ENCODE measurements around the gene RBMX. TPM values are rescaled to one million over a fixed set of nuclear protein-coding genes. Genes with fewer than 3 reads are reported as not detected.
"Not testable (repeated sequence)": the region's sequence is repeated elsewhere in the genome, so short reads cannot be mapped to it uniquely, and the experiment has no call there.

Gene RBMX
- polyA plus RNA-seq (2013, experiment 1 of 2): 323 TPM
- polyA plus RNA-seq (2013, experiment 2 of 2): 346 TPM

- 0% methylated on average over 6 of the region's 34 CpGs; no CpG with 5 or more reads in 1 of the 2 experiments for WGBS, 2 experiments (ENCODE audit: insufficient coverage in 2 of 2)
- peaks cover 33% of the 10 kb centered on the region for H3K36me3 ChIP-seq (ENCODE audit: control insufficient read depth, insufficient read depth, low read length)
- H3K4me3 ChIP-seq (ENCODE audit: extremely low read depth, insufficient read depth, low read length, poor library complexity, severe bottlenecking): peak within 1 kb of the TSS; percentile 69
- H3K4me1 ChIP-seq (ENCODE audit: control insufficient read depth, insufficient read depth, low read length, poor library complexity, severe bottlenecking): no peaks in the 10 kb centered on the region
- H3K9me3 ChIP-seq (ENCODE audit: control insufficient read depth, low read length): no peaks in the 10 kb centered on the region
- H3K27ac ChIP-seq (ENCODE audit: low read depth, low read length, severe bottlenecking): peak within 1 kb of the TSS; percentile 89
Measured at GRCh38 chrX:136880452-136881013, at the start of gene RBMX. RBMX (minus strand) TSS chrX:136880725; CDS start chrX:136879427, 1,298 bp downstream.

DNA sequence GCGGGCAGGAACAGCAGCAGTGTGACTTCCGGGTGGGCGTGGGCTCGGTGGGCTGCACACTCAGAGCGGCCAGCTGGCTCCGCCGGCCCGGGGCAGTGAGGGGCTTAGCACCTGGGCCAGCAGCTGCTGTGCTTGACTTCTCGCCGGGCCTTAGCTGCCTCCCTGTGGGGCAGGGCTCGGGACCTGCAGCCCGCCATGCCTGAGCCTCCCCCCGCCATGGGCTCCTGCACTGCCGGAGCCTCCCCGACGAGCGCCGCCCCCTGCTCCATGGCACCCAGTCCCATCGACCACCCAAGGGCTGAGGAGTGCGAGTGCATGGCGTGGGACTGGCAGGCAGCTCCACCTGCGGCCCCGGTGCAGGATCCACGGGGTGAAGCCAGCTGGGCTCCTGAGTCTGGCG is 40.9 kb upstream of the RBMX start:
- H3K4me3 ChIP-seq (ENCODE audit: extremely low read depth, insufficient read depth, low read length, poor library complexity, severe bottlenecking); H3K27ac ChIP-seq (ENCODE audit: low read depth, low read length, severe bottlenecking); H3K4me1 ChIP-seq (ENCODE audit: control insufficient read depth, insufficient read depth, low read length, poor library complexity, severe bottlenecking); H3K36me3 ChIP-seq (ENCODE audit: control insufficient read depth, insufficient read depth, low read length); H3K9me3 ChIP-seq (ENCODE audit: control insufficient read depth, low read length): not testable (repeated sequence)
- 100% methylated on average over 6 of the region's 25 CpGs for WGBS, 2 experiments (ENCODE audit: insufficient coverage in 2 of 2)

- no peaks in the 10 kb centered on the region for H3K4me1 ChIP-seq (ENCODE audit: control insufficient read depth, insufficient read depth, low read length, poor library complexity, severe bottlenecking)
- no peak overlapping the region for H3K27ac ChIP-seq (ENCODE audit: low read depth, low read length, severe bottlenecking)
- no peak overlapping the region for H3K4me3 ChIP-seq (ENCODE audit: extremely low read depth, insufficient read depth, low read length, poor library complexity, severe bottlenecking)
- H3K9me3 ChIP-seq (ENCODE audit: control insufficient read depth, low read length): no peaks in the 10 kb centered on the region
- peaks cover 4% of the 10 kb centered on the region for H3K36me3 ChIP-seq (ENCODE audit: control insufficient read depth, insufficient read depth, low read length)
Measured at GRCh38 chrX:136920001-136920400, 39.5 kb upstream of the RBMX start.

DNA sequence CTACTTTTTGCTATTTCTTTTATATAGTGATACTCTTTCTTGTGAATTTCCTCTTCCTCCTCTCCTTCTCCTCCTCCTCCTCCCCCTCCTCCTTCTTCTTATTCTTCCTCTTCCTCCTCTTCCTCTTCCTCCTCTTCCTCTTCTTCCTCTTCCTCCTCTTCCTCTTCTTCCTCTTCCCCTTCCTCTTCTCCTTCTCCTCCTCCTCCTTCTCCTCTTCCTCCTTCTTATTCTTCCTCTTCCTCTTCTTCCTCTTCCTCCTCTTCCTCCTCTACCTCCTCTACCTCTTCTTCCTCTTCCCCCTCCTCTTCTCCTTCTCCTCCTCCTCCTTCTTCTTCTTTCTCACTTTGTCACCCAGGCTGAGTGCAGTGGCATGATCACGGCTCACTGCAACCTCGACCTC is 36.3 kb upstream of the RBMX start:
- Histone ChIP-seq H3K4me1 (ENCODE audit: control insufficient read depth, insufficient read depth, low read length, poor library complexity, severe bottlenecking) (no peaks in the 10 kb centered on the region), H3K4me3 (ENCODE audit: extremely low read depth, insufficient read depth, low read length, poor library complexity, severe bottlenecking) (no peak overlapping the region), H3K36me3 (ENCODE audit: control insufficient read depth, insufficient read depth, low read length) (no peaks in the 10 kb centered on the region), H3K27ac (ENCODE audit: low read depth, low read length, severe bottlenecking) (no peak overlapping the region), H3K9me3 (ENCODE audit: control insufficient read depth, low read length) (no peaks in the 10 kb centered on the region)
- 90% methylated on average over 2 of the region's 2 CpGs; no CpG with 5 or more reads in 1 of the 2 experiments for WGBS, 2 experiments (ENCODE audit: insufficient coverage in 2 of 2)

- not testable (repeated sequence) for H3K27ac ChIP-seq (ENCODE audit: low read depth, low read length, severe bottlenecking); H3K4me1 ChIP-seq (ENCODE audit: control insufficient read depth, insufficient read depth, low read length, poor library complexity, severe bottlenecking); H3K36me3 ChIP-seq (ENCODE audit: control insufficient read depth, insufficient read depth, low read length); H3K9me3 ChIP-seq (ENCODE audit: control insufficient read depth, low read length); H3K4me3 ChIP-seq (ENCODE audit: extremely low read depth, insufficient read depth, low read length, poor library complexity, severe bottlenecking)
- no CpG with 5 or more reads among the region's 7 CpGs for WGBS, 2 experiments (ENCODE audit: insufficient coverage in 2 of 2)
Measured at GRCh38 chrX:136911661-136912060, 31.1 kb upstream of the RBMX start.

GRCh38 chrX:136911253-136911652 is 30.7 kb upstream of the RBMX start:
- H3K4me3 ChIP-seq (ENCODE audit: extremely low read depth, insufficient read depth, low read length, poor library complexity, severe bottlenecking): no peak overlapping the region
- no peaks in the 10 kb centered on the region for H3K4me1 ChIP-seq (ENCODE audit: control insufficient read depth, insufficient read depth, low read length, poor library complexity, severe bottlenecking)
- 75 to 91% methylated on average over 1 of the region's 3 CpGs for WGBS, 2 experiments (ENCODE audit: insufficient coverage in 2 of 2)
- no peak overlapping the region for H3K27ac ChIP-seq (ENCODE audit: low read depth, low read length, severe bottlenecking)
- H3K9me3 ChIP-seq (ENCODE audit: control insufficient read depth, low read length): no peaks in the 10 kb centered on the region
- no peaks in the 10 kb centered on the region for H3K36me3 ChIP-seq (ENCODE audit: control insufficient read depth, insufficient read depth, low read length)

DNA sequence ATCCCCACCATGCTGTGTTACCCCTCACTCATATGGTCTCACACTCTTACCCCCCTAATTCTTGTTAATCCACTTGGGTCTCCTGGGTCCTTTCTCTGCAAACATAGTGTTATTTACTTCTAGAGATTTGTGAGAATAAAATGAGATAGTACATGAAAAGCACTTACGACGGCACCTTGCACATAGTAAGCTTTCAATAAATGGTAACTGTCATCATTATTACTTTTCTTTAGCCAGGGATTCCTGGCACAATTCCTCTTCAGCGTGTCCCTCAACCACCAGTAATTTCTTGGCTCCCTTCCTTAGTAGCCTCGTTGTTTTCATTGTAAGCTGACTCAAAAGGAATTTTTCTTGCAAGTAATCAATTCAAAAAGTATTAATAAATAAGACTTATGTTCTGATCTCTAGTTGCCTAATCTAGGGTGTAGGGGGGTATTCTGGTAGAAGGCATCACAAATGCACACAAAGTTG is 30.1 kb upstream of the RBMX start:
- no peaks in the 10 kb centered on the region for H3K36me3 ChIP-seq (ENCODE audit: control insufficient read depth, insufficient read depth, low read length)
- H3K4me3 ChIP-seq (ENCODE audit: extremely low read depth, insufficient read depth, low read length, poor library complexity, severe bottlenecking): peak overlapping the region; percentile 55
- H3K27ac ChIP-seq (ENCODE audit: low read depth, low read length, severe bottlenecking): peak overlapping the region; percentile 10
- WGBS, 2 experiments (ENCODE audit: insufficient coverage in 2 of 2): 100% methylated on average over 1 of the region's 4 CpGs; no CpG with 5 or more reads in 1 of the 2 experiments
- H3K4me1 ChIP-seq (ENCODE audit: control insufficient read depth, insufficient read depth, low read length, poor library complexity, severe bottlenecking): no peaks in the 10 kb centered on the region
- H3K9me3 ChIP-seq (ENCODE audit: control insufficient read depth, low read length): no peaks in the 10 kb centered on the region

- peak overlapping the region; percentile 55 for H3K4me3 ChIP-seq (ENCODE audit: extremely low read depth, insufficient read depth, low read length, poor library complexity, severe bottlenecking)
- 0% methylated on average over 11 to 15 of the region's 26 CpGs for WGBS, 2 experiments (ENCODE audit: insufficient coverage in 2 of 2)
- no peaks in the 10 kb centered on the region for H3K36me3 ChIP-seq (ENCODE audit: control insufficient read depth, insufficient read depth, low read length)
- H3K9me3 ChIP-seq (ENCODE audit: control insufficient read depth, low read length): no peaks in the 10 kb centered on the region
- peak overlapping the region; percentile 90 for H3K27ac ChIP-seq (ENCODE audit: low read depth, low read length, severe bottlenecking)
- no peaks in the 10 kb centered on the region for H3K4me1 ChIP-seq (ENCODE audit: control insufficient read depth, insufficient read depth, low read length, poor library complexity, severe bottlenecking)
Measured at GRCh38 chrX:136909706-136910564, 29.4 kb upstream of the RBMX start.

DNA sequence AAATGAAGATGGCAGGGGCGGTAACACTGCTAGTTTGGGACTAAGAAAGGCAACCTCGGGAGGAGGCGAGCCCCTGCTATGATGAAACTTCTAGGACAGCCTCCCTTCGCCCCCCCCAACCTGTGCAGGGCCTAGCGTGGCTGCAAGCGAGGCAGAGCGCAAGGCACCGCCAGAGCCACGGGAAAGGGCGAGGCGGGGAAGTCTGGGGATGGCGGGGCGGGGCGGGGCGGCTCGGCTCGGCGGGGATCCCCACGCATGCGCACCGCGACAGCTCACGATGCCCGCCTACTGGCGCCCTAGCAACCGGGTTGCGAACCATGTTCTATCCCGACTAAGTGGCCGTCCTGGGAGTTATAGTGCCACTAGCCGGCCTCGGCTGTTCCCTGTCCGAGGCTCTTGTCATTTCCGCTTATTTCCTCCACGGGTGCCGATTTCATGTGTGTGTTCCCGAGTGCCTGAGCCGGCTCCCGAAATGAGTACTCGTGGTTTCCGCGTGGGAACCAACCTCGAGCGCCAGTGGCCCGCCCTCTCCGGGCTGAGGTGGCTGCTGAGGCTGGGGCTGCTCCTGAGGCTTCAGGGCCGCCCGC is 28.7 kb upstream of the RBMX start:
- Histone ChIP-seq H3K4me1 (ENCODE audit: control insufficient read depth, insufficient read depth, low read length, poor library complexity, severe bottlenecking) (no peaks in the 10 kb centered on the region), H3K27ac (ENCODE audit: low read depth, low read length, severe bottlenecking) (peak overlapping the region; percentile 90), H3K36me3 (ENCODE audit: control insufficient read depth, insufficient read depth, low read length) (no peaks in the 10 kb centered on the region), H3K9me3 (ENCODE audit: control insufficient read depth, low read length) (no peaks in the 10 kb centered on the region), H3K4me3 (ENCODE audit: extremely low read depth, insufficient read depth, low read length, poor library complexity, severe bottlenecking) (peak overlapping the region; percentile 55)
- 0 to 1% methylated on average over 25 to 35 of the region's 47 CpGs for WGBS, 2 experiments (ENCODE audit: insufficient coverage in 2 of 2)

- H3K27ac ChIP-seq (ENCODE audit: low read depth, low read length, severe bottlenecking): no peak overlapping the region
- H3K36me3 ChIP-seq (ENCODE audit: control insufficient read depth, insufficient read depth, low read length): no peaks in the 10 kb centered on the region
- H3K4me1 ChIP-seq (ENCODE audit: control insufficient read depth, insufficient read depth, low read length, poor library complexity, severe bottlenecking): no peaks in the 10 kb centered on the region
- 87 to 100% methylated on average over 1 to 8 of the region's 11 CpGs for WGBS, 2 experiments (ENCODE audit: insufficient coverage in 2 of 2)
- no peaks in the 10 kb centered on the region for H3K9me3 ChIP-seq (ENCODE audit: control insufficient read depth, low read length)
- H3K4me3 ChIP-seq (ENCODE audit: extremely low read depth, insufficient read depth, low read length, poor library complexity, severe bottlenecking): no peak overlapping the region
Measured at GRCh38 chrX:136907621-136908020, 27.1 kb upstream of the RBMX start.

Measured in mesodermal cell (in vitro differentiated cells).